Head of caudate nucleus (tissue), 42 donors: ENCODE data around the gene THSD4.

Experiments
- DNase-seq, 42 donors: peaks; one replicate each; pipeline versions ENCODE4 v3.0.0 to v3.0.0-alpha.2; 2020 to 2021; ENCODE audit warnings: mixed read lengths in 7 of 42
- intact Hi-C: fragments of 100-400 bp; cut with DNase I; formaldehyde crosslinking; loops from one replicate; pipeline ENCODE4 v1.15.0; 2022

The THSD4 gene

DNA sequence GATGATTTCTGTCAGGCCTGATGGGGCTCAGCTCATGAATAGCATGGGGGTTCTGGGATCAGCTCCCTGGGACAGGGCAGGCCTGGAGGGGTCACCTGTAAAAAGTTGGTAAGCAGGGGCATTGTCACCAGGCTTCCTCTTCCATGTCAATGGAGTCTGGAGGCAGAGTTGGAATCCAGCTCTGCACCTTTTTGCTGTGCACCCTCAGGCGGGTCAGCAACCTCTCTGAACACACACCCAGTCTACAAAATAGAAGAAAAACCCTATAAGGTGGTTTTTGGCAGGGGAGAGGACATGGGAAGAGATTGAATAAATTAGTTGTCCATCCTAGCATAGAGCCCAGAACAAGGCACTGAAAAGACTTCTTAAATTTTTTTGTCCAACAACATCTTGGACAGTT, 617.9 kb downstream of the THSD4 start:
- intact Hi-C loops: loop anchor here (10.0 kb wide), 1 partner anchor 288 kb away; no protein-coding TSS in a partner anchor
- no peak for DNase-seq

DNA sequence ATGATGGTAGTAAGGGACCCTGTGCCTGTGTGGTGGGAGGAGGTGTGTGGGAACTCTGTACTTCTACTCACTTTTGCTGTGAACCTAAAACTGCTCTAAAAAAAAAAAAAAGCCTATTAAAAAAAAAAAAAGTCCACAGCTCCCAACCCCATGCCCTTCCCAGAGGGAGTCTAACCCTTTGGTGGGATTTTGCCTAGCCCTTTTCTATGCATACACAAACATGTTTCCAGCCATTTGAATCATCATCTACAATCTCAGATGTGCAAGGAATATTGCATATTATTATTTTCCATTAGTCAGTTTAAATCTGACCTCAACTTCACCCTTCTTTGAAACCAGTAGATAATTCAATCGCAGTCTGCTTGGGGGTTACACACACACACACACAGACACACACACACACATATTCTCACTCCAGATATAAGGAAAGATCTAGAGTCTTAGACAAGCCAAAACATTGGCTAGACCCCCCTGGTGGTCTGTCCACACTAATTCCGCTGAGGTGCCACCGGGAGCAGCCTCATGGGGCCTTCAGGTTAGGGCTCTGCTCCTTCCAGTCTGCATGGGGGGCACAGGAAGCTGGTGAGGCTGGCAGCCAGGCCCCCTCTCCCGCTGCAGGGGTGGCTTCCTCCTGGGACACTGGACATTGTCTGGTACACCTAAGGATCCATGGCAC, 619.6 kb downstream of the THSD4 start:
- DNase-seq: no peak
- intact Hi-C loops: loop anchor here (10.0 kb wide), 1 partner anchor 290 kb away; no protein-coding TSS in a partner anchor

DNA sequence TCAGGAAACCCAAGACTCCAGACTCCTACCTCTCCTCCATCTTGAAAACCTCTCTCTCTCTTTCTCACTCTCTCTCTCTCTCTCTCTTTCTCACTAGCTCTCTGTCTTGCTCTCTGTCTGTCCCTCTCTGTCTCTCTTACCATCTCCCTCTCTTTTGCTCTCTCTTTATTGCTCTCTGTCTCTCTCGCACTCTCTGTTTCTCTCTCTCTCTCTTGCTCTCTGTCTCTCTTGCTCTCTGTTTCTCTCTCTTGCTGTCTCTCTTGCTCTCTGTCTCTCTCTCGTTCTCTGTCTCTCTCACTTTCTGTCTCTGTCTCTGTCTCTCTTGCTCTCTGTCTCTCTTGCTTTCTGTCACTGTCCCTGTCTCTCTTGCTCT, 620.1 kb downstream of the THSD4 start:
- no peak for DNase-seq
- intact Hi-C loops: loop anchor here (10.0 kb wide), 1 partner anchor 291 kb away; no protein-coding TSS in a partner anchor

DNA sequence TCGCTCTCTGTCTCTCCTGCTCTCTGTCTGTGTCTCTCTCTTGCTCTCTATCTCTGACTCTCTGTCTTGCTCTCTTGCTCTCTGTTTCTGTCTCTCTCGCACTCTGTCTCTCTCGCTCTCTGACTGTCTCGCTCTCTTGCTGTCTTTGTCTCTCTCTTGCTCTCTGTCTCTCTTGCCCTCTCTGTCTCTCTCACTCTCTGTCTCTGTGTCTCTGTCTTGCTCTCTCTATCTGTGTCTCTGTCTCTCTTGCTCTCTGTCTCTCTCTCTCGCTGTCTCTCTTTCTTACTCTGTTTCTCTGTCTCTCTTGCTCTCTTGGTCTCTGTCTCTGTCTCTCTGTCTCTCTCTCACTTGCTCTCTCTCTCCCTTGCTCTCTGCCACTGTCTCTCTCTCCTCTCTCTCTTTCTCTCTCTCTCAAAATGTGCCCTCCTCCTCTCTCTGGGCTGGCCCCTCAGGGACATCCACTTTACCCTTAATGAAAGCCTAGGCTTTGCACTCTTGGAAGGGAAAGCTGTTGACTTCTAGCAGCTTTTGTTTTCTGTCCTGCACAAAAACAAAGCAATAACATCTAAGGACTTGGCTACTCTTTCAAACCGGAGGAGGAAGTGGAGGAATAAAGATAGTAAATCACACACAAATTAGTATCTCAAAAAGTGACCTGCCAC, 621.1 kb downstream of the THSD4 start:
- intact Hi-C loops: loop anchor here (10.0 kb wide), 1 partner anchor 292 kb away; no protein-coding TSS in a partner anchor

DNA sequence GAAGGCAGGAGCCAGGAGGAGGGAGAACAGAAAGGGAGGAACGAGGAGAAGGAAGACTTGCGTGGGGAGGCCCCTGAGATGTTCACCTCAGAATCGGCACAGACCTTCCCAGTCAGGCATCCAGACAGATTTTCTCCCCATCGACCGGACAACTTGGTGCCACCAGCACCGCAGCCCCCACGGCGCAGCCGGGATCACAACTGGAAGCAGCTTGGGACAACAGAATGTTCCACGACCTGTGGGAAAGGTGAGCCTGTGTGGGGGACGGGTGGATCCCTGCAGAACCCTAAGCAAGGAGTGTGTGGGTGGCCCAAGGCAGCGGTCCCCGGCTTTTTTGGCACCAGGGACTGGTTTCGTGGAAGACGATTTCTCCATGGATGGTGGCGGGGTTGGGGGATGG, 622.5 kb downstream of the THSD4 start:
- no peak for DNase-seq
- intact Hi-C loops: loop anchor here (10.0 kb wide), 1 partner anchor 293 kb away; no protein-coding TSS in a partner anchor

More for the DNA sequence above, 621.1 kb downstream of the THSD4 start:
- DNase-seq: no peak

DNA sequence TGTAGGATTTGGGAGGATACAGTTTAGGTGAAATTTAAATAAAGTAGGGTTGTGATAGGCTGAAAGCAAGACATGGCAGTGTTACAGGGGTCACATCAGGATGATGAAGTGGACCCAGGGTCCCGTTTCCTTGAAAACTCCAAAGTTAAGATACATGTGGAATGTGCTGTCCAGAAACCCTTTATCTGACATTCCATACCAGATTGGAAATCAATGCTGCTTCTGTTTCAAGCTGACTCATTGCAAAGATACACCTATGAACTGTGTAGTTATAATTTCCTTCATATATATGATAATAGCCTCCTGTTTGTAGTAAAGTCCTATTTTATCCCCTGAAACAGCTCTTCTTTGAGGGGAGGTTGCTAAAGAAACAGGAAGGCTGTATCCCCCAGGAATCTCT, 624.1 kb downstream of the THSD4 start:
- intact Hi-C loops: loop anchor here (10.0 kb wide), 1 partner anchor 295 kb away; no protein-coding TSS in a partner anchor
- DNase-seq: no peak

DNA sequence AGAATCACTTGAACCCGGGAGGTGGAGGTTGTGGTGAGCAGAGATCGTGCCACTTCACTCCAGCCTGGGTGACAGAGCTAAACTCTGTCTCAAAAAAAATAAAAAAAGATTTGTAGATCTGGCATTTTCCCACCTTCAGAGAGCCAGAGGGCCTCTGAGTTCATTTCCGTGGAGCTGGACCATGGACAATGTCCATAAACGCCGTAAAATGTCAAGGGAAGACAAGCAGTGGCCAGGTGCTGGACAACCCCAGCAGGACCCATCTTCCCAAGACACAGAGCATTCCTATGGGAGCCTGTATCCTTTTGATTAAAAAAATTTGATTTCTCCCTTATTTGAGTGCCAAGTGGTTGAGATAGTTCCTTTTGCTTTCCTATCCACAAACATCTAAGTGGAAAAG, 627.7 kb downstream of the THSD4 start:
- intact Hi-C loops: loop anchor here (10.0 kb wide), 1 partner anchor 412 kb away; no protein-coding TSS in a partner anchor
- DNase-seq: no peak

DNA sequence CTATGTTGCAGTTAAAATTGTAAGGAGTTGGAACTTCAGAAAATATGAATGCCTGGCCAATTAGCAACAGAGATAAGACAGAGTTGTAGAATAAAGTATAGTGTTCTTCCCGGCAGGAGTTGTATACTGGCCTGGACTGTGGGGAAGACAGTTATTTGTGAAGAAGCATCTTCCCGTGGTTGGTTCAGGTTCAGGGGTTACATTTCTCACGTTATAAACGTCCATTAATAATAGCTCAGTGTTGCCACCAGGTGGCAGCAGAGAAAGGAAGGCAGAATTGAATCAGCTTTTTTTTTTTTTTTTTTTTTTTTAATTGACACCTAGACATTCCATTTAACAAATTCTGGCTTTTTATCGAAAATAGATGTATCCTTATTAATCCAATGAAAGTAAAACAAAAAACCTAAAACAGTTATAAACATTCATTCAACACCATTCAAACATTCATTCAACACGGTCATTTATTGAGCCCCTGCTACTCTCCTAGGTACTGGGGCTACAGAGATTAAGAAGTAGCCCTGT, 628.7 kb downstream of the THSD4 start:
- intact Hi-C loops: loop anchor here (10.0 kb wide), 1 partner anchor 411 kb away; no protein-coding TSS in a partner anchor
- DNase-seq: peak in 35 of 42 donors; percentile 9 to 85 (median 57)

DNA sequence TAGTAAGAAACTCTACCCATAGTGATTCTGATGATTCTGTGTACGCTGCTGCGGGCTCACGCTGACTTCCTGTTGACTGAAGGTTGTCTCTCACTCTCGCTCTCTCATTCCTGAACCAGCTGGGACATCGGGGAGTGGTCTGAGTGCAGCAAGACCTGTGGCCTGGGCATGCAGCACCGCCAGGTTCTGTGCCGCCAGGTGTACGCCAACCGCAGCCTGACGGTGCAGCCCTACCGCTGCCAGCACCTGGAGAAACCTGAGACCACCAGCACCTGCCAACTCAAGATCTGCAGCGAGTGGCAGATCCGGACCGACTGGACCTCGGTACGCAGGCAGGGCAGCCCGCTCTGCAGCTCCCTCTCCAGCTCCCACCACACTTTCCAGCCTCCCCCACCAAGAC, 631.4 kb downstream of the THSD4 start:
- no peak for DNase-seq
- intact Hi-C loops: loop anchor here (10.0 kb wide), 1 partner anchor 408 kb away; no protein-coding TSS in a partner anchor

DNA sequence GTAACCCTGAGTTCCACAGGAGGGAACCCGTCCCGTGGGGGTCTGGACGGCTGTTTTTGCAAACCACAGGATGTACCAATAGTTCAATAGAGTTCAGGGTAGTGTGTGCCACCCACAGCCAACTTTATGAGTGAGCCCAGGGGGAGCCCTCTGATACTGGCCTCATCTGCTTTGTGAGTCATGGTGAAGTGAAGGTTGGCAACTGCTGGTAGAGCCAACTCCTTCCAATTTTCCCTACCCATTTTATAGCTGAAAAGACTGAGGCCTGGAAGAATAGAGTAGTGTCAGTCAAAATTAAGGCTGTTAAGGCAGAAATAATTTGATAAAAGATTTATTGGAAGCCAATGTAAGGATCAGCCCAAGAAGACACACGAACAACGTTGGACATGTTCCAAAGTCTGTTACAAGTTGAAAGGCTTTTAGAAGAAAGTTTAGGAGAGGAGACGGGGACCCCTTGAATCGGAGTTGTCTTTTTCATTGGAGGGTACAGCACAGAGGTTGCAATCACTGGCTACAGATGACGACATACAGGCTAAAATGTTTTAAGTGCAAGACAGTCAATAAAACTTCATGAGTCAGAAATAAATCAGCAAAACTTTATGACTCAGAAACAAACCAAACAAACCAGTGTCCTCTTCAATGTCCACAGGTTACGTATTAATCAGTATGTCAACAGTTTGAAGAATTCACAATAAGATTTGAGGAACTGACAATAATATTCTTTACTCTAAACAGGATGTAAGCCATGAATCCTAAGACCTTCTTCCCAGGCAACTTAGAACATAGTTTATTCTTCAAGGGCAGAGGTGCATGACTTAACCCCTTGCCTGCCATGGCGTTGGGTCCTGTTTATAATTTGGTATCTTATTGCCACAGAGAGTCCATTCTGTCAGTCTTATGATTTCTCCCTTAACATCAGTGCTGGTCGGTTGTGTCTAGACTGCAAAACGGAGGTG, 632.1 kb downstream of the THSD4 start:
- intact Hi-C loops: loop anchor here (10.0 kb wide), 1 partner anchor 407 kb away; no protein-coding TSS in a partner anchor

DNA sequence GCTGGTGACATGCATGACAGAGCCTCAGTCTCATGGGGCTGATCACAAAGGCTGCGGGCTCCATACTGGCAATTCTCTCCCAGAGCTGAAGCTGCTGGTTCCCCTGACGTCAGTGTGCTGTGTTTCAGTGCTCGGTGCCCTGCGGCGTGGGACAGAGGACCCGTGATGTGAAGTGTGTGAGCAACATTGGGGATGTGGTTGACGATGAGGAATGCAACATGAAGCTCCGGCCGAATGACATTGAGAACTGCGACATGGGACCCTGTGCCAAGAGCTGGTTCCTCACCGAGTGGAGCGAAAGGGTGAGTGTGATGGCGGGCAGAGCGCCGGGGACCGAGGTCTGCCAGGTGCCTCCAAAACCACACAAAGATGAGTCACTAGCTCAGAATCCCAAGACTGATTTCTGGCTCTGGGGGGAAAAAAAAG, 633.0 kb downstream of the THSD4 start:
- intact Hi-C loops: loop anchor here (10.0 kb wide), 1 partner anchor 406 kb away; no protein-coding TSS in a partner anchor

More for the DNA sequence above, 632.1 kb downstream of the THSD4 start:
- no peak for DNase-seq

DNA sequence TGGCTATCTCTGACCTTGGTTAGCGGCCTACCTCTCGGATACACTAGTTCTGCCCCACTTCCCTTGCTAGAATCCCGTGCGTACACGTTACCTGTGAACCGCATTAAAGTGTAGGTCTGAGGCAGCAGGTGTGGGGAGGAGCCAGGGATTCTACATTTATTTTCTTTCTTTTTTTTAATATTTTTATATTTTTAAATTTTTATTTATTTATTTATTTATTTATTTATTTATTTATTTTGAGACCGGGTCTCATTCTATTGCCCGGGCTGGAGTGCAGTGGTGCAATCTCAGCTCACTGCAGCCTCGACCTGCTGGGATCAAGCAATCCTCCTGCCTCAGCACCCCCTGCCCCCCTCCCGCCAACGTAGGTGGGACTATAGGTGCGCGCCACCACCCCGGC, 634.2 kb downstream of the THSD4 start:
- DNase-seq: no peak
- intact Hi-C loops: loop anchor here (10.0 kb wide), 1 partner anchor 405 kb away; no protein-coding TSS in a partner anchor

More for the DNA sequence above, 633.0 kb downstream of the THSD4 start:
- no peak for DNase-seq

DNA sequence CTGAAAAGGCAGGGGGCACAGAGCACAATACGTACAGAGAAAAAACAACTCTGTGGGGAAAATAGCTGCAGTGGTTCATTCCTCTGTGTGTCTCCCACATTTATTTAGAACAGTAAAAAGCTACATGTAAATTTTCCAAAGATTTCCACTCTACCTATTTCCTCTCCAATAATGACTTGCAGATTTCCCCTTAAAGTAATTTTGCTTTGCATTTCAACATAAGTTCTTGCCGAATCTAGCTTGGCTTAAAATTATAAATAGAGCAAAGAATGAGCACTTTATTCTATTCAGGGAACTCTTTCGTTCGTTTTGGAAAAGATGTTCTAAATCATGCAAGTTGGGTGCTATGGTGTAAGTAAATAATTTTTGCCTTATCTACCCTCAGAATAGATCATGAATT, 636.9 kb downstream of the THSD4 start:
- no peak for DNase-seq
- intact Hi-C loops: no loop called here

DNA sequence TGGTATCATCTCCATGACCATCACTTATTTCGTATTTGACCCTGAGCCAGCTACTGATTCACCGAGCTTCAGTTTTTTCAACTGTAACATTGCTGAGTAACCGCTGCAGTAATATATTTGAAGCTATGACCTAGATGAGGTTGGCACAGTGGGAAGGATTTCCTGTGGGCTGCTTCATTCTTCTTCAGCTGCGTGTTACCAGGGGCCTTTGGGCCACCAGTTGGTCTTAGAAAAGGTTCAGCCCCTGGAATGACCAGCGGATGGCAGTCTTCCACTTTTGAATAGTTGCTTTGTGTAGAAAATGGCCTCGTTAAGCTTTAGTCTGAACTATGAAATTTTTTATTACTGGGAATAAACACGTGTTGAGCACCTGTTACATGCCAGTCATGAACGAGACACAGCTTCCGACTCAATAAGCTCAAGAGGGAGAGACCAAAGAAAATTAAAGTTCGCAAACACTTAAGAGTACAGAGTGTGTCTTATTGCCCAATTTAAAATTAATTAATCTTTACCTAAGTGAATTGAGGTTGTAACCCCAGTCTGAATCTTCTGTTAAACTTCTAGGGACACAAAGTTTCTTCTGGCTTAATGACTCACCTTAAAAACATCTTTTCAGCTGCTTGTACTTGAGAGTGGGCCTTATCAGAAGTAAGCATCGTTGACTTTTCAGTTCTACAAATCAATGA, 637.5 kb downstream of the THSD4 start:
- DNase-seq: peak in 15 of 42 donors; percentile 6 to 61 (median 24)

DNA sequence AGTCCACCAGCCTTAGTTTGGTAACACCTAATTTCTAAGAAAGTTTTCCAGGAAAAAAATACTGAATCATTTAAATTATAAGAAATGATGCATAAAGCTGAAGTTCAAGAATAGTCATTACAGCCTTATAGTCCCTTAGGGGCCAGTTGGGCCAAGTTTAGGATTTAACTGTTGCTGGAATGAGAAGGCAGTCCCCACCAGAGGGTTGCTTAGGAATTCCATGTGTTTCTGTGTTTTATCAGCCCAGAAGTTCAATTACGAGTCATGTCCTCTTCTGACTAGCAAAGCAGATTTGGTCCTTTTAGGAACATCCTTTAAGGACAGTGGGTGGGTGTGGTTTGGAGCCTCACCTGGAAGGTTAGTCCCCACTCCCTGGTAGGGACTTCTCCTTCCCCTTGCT, 638.1 kb downstream of the THSD4 start:
- DNase-seq: no peak
- intact Hi-C loops: no loop called here

More for the DNA sequence above, 637.5 kb downstream of the THSD4 start:
- intact Hi-C loops: no loop called here

DNA sequence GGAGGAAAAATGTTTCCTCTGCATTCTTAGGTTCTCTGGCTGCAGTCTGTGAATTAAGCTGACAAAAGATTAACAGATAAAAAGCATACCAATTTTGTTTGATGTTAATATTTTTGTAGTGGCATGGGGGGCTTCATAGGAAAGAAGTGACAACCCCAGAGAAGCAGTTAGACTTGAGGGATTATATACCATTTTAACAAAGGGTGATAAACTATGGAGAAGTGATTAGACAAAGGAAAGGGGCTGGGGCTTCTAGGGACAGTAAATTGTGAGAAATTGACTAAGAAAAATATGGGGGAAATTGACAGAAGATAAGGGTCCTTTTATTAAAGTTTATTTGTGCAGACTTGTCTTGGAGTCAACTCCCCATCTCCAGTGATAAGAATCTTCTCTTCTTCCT, 639.4 kb downstream of the THSD4 start:
- DNase-seq: no peak
- intact Hi-C loops: no loop called here

DNA sequence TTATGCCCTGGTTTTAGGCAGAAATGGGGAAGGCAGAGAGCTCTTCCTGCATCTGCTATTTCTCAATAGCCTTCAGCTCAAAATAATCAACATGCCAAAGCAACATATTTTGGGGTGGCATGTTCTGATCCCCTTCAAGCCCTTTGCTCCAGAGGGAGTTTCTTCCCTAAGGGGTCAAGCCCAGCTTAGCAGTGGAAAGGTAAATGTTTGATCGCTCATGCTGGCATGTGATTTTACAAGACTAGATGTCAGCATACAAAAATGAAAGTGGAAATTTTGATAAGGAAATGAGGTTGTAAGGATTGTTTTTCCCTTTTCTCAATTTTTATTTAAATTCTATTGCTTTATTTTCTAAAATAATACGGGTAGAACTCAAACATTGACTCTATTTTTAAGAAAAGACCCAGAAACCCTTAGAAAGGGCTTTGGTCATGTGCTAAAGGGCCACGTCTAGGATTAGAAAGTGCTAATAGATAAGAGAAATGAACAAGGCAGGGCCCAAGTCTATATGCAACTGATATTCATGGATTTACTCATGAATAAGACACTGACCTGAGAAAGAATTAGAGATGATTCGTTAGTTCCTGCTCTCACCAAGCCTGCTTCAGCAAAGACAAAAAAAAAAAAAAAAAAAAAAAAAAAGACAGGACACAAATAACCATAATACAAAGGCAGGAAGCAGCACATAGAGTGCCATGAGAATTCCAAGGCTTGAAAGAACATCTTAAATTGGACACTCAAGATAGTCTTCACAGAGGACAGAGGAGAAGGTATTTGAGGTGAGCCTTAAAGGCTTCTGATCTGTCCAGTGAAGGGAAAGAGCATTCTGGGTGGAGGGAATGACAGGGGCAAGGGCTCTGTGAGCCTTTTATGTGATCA, 640.1 kb downstream of the THSD4 start:
- no peak for DNase-seq
- intact Hi-C loops: no loop called here
